GM04504 (cell line): ENCODE measurements around the gene AMER3.

Experiments
- DNase-seq: peaks from one replicate; pipeline ENCODE4 v3.0.0-alpha.2; 2012; ENCODE audit warnings: low read depth

AMER3 gene

DNA sequence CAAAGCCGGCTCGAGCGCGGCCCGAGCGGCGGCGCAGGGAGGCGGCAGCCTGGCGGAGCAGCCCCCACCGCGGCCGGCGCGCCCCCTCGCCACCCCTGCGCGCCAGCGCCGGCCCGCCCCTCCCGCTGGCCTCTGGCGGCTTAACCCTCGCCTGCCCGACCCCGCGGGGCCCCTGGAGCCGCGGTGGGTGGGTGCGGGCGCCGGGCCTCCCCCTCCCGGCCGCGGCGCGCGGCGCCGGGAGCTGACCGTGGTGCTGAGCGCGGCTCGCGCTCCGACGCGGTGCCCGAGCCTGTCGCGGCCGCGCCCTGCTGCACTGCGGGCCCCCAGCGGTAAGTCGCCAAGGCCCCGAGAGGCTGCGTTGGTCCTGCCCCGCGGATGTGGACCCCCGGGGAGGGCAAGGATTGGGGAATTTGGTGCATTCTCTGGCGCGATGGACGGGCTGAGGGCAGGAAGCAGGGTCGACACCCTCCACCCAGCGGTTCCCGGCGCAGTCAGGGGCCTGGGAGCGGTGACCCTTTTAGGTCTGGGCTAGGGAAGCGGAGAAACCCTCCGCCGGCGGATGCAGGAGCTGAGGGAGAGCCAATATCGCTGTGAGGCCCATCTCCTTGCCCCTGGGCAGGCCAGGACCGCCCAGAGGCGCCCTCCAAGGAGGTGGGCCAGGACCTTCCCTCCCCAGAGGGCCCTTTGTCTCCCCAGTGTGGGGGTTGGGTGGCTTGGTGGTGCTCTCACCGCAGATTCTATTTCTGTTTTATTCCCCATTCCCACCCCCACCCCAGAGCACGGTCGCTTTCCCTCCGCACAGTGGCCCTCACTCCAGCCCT, 923 bp downstream of the AMER3 start:
- DNase-seq = no peak

DNA sequence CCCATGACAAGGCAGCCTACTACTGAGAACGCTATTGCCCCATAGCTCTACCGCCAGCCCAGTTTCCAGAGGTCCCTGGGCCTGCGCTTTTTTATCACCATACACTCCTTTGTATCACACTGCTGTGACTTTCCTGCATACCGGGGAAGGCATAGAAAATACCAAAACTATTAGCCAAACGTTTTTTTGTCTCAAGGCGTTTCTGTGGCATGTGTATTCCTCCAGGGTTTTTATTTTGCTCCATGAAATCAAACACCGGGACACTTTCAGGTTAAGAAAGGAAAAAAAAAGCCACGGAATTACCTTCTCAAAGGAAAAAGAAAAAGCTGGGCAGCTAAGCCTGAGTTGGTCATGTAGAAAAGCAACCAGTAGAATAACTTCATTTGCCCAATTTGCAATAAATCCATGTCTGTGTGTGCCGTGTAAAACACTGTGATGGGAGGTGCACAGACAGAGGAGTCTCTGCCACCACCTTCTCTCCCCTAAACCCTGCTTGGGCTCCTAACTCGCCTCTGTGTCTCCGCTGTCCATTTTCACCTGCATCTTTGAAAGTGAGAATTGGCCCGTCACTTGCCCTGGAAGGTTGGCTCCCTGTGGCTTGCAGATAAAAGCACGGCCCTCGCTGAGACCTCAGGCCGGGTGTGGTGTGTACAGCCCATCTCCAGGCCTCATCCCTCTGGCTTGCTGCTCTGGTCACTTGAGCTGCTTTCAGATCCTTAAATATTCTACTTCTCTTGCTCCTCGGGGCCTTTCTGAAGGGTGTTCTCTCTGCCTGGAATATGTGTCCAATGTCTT, 1.7 kb downstream of the AMER3 start:
- no peak for DNase-seq

DNA sequence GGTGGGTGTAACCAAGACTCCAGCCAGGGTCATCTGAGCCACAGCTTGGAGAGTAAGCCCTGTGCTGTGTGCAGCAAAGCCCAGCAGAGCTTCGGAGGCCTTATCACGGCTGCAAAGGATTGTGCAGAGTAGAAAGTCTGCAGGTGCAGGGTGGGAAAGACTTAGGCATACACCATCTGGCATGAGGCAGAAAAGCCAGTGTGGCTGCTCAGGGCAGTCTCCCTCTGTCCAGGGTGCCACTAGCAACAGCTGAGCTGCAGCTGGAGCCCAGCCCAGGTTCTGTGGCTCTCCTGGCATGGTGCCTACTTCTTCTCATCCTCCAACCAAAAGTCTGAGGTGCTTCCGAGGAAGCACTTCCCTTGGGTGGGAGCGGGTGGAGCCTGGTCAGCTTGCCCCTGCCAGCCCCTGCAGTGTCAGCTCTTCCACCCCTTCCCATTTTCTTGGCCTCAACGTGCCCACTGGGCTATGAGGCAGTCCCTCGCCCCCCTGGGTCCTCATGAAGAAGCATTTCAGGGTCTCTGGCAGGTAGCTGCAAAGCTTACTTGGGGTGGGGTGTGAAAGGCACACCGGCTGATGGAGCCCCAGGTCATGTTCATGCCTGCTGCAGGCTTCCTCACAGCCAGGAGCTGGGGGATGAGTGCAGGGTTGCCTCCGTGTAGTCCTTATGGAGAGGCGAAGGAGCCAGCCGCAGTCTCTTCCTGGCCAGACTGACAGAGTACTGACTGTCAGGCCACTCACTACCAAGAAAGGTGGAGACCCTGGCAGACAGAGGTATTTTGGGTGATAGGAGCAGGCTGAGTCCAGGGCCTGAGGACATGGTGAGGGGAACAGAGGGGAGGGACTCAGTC, 4.8 kb downstream of the AMER3 start:
- DNase-seq = no peak

DNA sequence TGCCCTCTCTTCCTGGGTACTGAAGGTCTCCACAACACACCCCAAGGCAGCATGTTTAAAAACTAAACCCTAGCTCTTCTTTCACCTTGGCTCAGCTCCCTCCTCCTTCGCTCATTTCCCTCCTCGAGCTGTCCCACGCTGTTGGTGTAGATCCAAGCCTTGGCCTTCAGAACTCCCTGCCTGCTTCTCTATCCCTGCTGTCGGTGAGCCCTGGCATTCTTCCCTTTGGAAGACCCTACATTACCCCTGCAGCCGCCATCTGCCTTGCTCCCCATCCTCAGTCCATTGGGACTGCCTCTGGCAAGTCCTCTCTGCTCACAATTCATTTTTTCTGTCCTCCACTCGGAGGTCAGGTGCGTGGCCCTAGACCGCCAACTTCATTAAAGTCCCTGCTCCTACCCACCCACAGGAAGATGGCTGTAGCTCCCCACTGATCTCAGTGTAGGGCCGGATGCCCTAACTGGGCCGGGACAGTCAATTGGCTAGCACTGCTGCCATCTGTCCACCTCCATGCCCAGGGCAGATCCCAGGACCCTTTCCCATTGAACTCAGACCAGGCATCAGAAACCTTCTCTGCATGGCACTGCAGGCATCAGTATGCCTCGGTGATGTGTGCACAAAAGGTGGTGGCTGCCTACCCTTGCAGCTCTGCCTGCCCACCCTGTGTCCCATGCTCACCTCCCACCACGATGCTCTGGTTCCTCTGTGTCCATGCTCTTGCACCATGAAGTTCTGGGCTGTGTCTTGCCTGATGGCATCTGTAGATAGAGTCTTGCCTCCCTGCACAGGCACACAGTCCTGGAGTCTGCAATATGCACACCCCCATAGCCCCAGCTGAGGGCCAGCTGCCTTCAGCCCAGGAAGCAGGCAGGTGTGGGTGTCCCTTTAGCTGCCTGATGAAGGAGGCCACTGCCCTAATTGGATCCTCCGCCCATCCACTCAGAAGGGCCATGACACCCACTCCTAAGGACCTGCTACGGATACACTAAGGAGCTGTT, 5.7 kb downstream of the AMER3 start:
- no peak for DNase-seq

DNA sequence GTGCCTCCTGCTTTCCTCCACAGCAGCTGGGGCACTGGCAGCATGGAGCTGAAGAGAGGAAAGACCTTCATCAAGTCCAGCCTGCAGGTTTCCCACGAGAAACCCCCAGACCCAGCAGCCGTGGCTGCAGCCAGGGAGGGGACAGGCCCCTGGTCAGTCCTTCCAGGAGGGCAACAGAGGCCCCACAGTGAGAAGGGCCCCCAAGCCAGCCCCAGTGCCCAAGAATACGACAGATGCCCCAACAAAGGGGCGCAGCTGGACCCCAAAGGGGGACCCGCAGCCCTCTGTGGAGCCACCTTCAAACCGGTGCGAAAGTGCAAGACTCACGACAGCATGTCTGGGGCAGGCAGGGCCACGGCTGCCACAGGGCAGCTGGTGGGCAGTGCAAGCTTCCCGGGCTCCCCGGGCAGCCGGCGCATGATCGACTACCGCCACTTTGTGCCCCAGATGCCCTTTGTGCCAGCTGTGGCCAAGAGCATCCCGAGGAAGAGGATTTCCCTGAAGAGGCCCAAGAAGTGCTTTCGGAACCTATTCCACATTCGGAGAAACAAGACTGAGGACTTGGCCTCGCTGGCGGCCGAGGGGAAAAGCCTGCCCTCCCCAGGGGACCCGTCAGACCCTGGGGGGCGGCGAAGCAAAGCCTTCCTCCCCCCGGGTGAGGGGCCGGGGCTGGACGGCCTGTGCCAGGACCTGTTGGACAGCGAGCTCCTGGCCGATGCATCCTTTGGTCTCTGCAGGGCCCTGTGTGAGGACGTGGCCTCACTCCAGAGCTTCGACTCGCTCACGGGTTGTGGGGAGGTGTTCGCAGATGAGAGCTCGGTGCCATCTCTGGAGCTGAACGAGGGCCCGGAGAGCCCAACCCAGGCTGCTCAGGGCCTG, 6.9 kb downstream of the AMER3 start:
- DNase-seq = no peak

DNA sequence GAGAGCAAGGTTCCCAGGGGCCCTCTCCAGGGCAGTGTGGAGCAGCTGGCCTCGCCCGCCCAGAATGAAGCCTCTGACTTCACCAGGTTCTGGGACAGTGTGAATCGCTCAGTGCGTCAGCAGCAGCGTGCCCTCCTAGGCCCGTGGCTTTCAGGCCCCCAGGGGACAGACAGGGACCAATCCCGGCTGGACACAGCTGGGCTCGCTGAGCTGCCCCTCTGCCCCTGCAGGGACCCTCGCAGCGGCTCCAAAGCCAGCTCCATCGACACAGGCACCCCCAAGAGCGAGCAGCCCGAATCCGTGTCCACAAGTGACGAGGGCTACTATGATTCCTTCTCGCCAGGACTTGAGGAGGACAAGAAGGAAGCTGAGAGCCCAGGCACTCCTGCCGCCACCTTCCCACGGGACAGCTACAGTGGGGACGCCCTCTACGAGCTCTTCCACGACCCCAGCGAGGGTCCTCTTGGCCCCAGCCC, 7.6 kb downstream of the AMER3 start:
- DNase-seq = no peak

DNA sequence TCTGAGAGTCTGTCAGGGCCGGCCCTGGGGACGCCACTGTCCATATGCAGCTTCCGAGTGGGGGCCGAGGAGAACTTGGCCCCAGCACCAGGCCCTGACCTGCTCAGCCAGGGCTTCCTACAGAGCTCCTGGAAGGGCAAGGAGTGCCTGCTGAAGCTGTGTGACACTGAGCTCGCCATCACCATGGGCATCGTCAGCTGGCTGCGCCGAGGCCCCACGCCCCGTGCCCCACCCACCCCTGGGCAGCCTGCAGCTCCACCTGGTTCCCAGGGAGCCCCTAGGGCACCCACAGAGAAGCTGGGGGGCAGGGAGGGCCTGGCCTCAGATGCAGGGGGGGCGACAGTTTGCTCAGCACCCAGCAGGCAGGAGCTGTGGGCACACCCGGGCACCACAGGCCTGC, 8.1 kb downstream of the AMER3 start:
- no peak for DNase-seq

DNA sequence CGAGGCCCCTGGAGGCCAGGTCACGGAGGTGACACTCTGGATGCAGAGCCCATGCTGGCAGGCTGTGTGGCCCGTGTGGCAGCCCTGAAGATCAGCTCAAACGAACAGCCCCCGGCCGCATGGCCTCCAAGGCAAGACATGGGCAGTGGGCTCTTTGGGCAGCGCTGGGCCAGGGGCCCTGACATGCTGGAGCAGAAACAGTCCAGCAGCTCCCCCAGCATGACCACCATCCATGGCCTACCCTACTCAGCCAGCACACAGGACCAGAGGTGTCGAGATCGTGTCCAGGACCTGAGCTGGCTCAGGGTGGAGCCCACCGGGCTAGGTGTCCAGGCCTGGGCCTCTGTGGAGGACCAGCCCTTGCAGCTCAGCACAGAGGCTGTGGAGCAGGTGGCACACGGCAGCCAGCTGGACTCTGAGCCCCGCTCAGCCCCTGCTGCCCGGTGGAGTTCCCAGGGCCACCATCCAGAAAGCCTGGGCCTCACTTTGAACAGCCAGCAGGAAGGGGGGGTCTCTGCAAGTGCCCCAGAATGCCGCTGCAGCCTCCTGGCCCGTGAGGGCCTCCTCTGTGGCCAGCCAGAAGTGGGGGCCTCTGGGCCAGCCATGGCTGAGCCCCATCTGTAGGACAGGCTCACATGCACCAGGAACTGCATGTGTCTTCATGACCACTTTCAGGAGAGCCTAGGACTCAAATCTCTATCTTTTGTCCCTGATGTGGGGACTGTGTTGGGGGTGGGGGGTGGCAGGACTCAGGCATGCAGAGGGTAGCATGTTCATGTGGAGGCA, 8.9 kb downstream of the AMER3 start:
- no peak for DNase-seq

DNA sequence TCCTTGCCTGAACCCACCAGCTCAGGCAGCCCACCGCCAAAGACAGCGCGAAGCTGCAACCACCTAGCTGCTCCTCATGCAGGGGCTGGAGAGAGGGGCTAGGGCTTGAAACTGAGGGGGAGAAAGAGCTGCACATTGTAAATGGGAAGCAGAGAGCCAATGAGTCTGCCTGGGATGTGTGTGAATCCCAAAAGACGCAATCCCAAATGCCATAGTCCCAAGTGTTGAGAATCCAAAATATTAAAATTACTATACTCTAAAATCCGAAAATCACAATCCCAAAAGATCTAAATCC, 9.4 kb downstream of the AMER3 start:
- DNase-seq = no peak

DNA sequence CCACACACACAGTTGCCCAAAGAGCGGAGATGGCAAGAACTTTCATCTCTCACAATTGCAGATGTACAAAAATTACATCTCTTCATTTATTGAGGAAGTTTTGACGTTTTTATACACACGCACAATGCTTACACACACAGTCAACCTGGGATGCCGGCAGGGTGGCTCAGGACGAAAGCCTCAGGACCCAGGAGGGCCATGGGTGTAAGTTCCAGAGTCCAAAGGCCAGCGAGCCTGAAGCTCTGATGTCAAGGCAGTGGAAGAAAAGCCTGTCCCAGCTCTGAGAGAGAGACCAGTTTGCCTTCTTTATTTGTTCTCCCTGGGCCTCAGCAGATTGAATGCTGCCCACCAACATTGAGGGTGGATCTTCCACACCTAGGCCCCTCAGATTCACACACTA, 10.1 kb downstream of the AMER3 start:
- DNase-seq = no peak

DNA sequence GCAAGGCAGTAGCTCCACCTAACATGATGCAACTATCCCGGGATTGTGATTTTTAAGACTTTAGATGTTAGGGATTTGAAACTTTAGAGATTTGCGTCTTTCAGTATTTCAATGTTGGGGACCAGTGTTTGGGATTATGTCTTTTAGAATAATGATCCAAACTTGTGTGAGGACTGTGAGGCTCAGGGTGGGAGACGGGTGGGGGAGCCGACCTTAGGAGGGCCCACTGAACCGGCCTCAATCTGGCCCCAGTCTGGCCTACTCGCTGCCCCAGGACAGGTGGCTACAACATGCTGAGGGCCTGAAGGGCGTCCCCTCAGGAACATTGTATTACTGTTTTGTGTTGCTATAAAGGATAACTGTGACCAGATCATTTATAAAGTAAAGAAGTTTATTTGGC, 10.7 kb downstream of the AMER3 start:
- DNase-seq = no peak

DNA sequence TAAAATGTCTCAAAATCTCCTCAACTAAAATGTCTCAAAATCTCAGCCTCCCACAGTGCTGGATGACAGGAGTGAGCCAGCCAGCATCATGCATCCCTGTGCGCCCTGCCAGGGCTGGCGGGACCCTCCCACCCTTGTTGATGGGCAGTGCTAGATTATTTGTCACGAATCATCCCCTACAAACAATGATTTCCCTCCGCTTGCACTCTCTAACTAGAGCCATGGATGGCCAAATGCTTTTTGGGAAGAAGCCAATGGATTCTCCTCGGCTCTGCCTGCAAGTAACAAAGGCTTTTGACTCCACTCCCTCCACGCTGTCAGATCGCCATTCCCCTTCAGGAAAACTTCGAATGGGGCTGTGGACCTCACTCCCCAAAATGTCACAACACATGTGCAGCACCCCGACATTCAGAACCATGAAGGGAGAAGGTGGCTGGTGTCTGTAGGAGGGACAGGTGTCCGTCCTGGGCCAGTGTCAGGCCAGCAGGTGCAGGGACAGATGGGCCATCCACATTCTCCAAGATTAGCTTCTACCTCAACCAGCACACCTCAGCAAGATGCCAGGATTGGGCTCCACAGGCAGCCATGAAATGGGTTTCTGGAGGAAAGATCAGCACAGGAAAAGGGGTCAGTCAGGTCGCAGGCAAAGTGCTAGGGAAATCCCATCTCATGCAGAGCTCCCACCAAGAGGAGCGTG, 11.5 kb downstream of the AMER3 start:
- DNase-seq = no peak

DNA sequence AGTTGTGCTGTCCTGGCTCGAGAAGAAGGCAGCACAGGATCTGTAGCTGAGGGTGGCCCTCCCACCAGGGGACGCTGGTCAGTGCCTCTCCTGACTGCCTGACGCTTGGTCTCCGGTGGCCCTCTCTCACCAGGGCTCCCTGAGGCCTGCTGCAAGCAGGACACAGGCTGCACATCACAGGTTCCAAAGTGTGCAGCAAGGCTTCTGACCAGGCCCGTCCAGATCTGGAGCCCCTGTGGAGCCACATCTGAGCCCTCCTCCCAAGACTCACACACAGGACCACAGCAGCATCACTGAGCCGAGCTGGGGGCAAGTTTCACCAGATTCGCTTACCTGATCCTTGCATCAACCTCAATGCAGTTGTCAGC, 12.1 kb downstream of the AMER3 start:
- DNase-seq = no peak

DNA sequence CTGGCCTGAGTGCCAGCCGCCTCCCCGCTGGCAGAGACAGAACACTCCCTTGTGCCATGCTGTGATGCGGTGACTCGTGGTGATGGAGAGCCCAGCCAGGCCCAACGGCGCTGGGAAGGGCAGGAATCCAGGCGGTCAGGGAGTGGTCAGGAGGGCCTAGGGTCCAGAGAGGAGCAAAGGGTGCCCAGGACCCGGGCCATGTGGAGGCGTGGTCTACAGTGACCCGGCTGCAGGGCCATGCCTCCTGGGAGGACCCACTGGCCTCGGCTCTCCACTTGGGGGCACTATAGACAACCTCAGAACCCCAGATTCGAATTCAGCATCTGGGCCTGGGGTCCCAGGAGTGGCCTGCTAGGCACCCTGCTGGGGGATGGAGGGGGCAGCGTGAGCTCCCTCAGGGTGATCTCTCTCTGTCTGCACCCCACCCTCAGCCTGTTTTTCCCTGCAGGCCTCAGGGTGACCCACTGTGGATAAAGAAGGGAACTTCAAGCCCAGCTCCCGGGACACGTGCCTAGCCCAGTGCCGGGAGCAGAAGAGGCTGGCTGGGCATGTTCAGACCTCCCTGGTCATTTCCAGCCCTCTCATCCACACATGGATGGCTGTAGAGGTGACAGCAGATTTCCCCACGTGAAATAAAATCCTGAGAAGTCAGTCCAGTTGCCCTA, 13.0 kb downstream of the AMER3 start:
- no peak for DNase-seq

DNA sequence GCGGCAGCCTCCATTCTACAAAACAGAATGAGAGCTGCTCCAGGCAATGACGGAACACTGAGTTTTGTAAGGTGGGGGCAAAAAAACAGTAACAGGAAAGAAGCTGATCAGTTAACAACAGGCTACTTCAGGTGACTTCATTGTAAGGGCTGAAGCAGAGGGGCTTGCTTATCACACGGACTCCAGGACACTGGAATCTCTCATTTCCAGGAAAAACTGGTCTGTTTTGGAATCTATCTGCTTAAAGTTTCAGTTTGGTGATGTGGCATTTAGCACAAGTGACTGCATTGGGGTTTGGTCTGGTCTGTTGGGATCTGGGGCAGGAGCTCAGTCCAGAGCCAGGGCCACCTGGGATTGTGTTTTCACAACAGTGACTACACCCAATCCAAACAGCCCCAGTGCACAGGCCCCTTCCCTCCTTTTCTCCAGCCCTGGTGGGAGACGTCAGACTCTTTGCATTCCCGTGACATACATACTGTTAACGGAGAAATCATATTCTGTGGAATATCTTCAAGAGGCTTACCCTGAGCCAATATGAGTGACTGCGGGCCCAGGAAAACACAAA, 14.1 kb downstream of the AMER3 start:
- no peak for DNase-seq

DNA sequence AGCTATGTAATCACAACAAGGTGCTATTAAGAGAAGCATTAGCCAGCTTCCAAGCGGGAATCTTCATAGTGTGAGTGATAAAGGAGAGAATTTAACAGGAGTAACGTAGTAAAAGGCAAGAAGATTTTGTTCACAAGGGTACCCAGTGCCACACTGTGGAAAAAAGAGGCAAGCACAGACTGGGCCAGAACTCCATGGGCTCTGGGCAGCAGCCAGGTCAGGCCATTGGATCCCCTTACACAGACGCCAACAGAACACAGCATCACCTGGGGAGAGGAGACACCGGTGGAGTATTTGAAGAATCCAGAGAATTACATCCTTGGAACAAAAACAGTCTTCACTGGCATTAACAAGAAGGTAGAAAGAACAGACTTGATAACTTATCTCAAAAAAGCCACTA, 21.2 kb downstream of the AMER3 start:
- no peak for DNase-seq

DNA sequence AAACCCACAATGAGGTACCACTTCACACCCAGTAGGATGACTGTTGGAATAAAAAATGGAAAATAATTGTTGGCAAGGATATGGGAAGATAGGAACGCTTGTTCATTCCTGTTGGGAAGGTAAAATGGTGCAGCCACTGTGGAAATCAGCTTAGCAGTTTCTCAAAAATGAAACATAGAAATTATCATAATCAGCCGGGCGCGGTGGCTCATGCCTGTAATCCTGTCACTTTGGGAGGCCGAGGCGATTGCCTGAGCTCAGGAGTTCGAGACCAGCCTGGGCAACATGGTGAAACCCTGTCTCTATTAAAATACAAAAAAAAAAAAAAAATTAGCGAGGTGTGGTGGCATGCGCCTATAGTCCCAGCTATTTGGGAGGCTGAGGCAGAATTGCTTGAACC, 23.4 kb downstream of the AMER3 start:
- DNase-seq = no peak

DNA sequence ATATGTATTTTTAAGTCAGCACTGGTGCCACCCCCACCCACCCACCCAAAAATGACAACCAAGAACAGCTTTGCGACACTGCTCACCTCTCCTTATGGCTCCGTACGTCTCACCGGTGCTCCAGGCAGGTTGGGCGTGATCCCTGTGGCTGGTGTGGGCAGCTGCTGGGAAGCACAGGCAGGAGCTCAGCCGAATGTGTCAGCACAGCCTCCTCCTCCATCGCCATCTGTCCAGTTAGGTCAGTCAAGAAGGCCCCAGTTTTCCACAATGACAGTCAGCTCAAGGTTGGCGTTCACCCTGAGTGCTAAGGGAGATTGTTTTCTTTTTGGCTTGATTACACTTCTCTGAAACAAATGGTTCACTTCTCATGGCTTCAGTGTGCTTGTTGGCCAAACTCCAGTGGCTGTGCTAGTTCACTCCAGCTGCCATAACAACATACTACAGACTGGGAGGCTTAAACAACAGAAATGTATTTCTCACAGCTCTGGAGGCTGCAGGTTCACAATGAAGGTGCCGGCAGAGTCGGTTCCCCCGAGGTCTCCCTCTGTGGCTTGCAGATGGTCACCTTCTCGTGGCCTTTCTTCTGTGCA, 30.2 kb downstream of the AMER3 start:
- no peak for DNase-seq
